ENCODE measurements around the gene CCNB2.

CCNB2 gene

GRCh38 chr15:59166601-59167265 is 61.8 kb downstream of the CCNB2 start:
- no peak for DNase-seq (ENCODE audit: low read depth)

- no peak for DNase-seq (ENCODE audit: low read depth)
These were observed 63.6 kb downstream of the CCNB2 start for GRCh38 chr15:59168536-59168935.

- DNase-seq (ENCODE audit: low read depth), result no peak
These were observed 64.3 kb downstream of the CCNB2 start for GRCh38 chr15:59169251-59169708.

- no peak for DNase-seq (ENCODE audit: low read depth)
These were observed 65.5 kb downstream of the CCNB2 start for GRCh38 chr15:59170295-59171066.

GRCh38 chr15:59171067-59171397 is 66.1 kb downstream of the CCNB2 start:
- no peak for DNase-seq (ENCODE audit: low read depth)

- DNase-seq (ENCODE audit: low read depth), result no peak
These were observed 67.4 kb downstream of the CCNB2 start for GRCh38 chr15:59172289-59172901.

GRCh38 chr15:59173194-59173593 is 68.2 kb downstream of the CCNB2 start:
- no peak for DNase-seq (ENCODE audit: low read depth)

- no peak for DNase-seq (ENCODE audit: low read depth)
These were observed 69.3 kb downstream of the CCNB2 start for GRCh38 chr15:59174151-59174834.

All from HS-27A (cell line).